A673 (cell line): ENCODE measurements around the gene ASPRV1. TPM values are rescaled to one million over a fixed set of nuclear protein-coding genes. Genes with fewer than 3 reads are reported as not detected.

ENCODE experiments used
- BruUV-seq: library from RNA; stranded (reverse); fragments of 400-500 nt; replicated peaks from 2 replicates; lab custom pipeline; 2021; lab: Mats Ljungman, UMichigan
- CTCF ChIA-PET: fragments of 300-600 bp; sonication (Branson Sonifier 250); formaldehyde crosslinking; loops from one replicate; lab custom pipeline; 2022; ENCODE audit warnings: antibody characterized with exemption; lab: Charles Lee
- POLR2A ChIA-PET: fragments of 300-600 bp; sonication (Branson Sonifier 250); formaldehyde crosslinking; loops from one replicate; lab custom pipeline; 2022; ENCODE audit warnings: antibody characterized with exemption; ENCODE audit not compliant: low non-redundant PET; lab: Charles Lee
- DNase-seq: peaks from one replicate; pipeline ENCODE4 v3.0.0-alpha.2; 2015; ENCODE audit warnings: low spot score
- H3K27ac ChIP-seq: fragments of 200-600 bp; sonication (generic); 2 replicates; pipeline ENCODE4 v1.5.1; 2016; ENCODE audit warnings: mixed run types, low read depth, mild to moderate bottlenecking, mixed read lengths, antibody characterized with exemption, low read length; ENCODE audit not compliant: poor library complexity, severe bottlenecking
- H3K27me3 ChIP-seq: fragments of 200-600 bp; sonication (generic); replicated peaks from 2 replicates; pipeline ENCODE4 v1.6.1; 2017; ENCODE audit warnings: mixed run types, low read depth, mild to moderate bottlenecking, mixed read lengths, antibody characterized with exemption, low read length; ENCODE audit not compliant: insufficient read depth, poor library complexity
- H3K36me3 ChIP-seq: fragments of 200-600 bp; sonication (generic); 2 replicates; pipeline ENCODE4 v1.6.1; 2016; ENCODE audit warnings: mixed run types, mild to moderate bottlenecking, mixed read lengths, antibody characterized with exemption, low read length; ENCODE audit not compliant: insufficient read depth, poor library complexity, severe bottlenecking
- H3K4me1 ChIP-seq: fragments of 200-600 bp; sonication (generic); 2 replicates; pipeline ENCODE4 v1.6.1; 2017; ENCODE audit warnings: mixed run types, mild to moderate bottlenecking, mixed read lengths, antibody characterized with exemption, low read length; ENCODE audit not compliant: insufficient read depth, poor library complexity, severe bottlenecking
- H3K4me3 ChIP-seq: fragments of 200-600 bp; sonication (generic); 2 replicates; pipeline ENCODE4 v1.5.1; 2016; ENCODE audit warnings: low read depth, mixed run types, mild to moderate bottlenecking, mixed read lengths, low read length; ENCODE audit not compliant: poor library complexity, severe bottlenecking
- H3K9me3 ChIP-seq: fragments of 200-600 bp; sonication (generic); 2 replicates; pipeline ENCODE4 v1.6.1; 2016; ENCODE audit warnings: mixed run types, low read depth, mild to moderate bottlenecking, mixed read lengths, antibody characterized with exemption, low read length; ENCODE audit not compliant: poor library complexity, severe bottlenecking
- CTCF ChIP-seq: fragments of 300-800, 200-600 bp; sonication (generic); conservative IDR thresholded peaks from 2 replicates; pipeline ENCODE4 v1.5.1; 2017; ENCODE audit warnings: low read depth, mild to moderate bottlenecking, antibody characterized with exemption, low read length, moderate library complexity, mixed read lengths
- EZH2 ChIP-seq: fragments of 200-600 bp; sonication (generic); IDR thresholded peaks from 2 replicates; pipeline ENCODE4 v1.6.1; 2017; ENCODE audit warnings: borderline replicate concordance, low read depth, mild to moderate bottlenecking, mixed read lengths, antibody characterized with exemption, low read length; ENCODE audit not compliant: poor library complexity, severe bottlenecking
- intact Hi-C: fragments of 100-400 bp; cut with micrococcal nuclease; formaldehyde crosslinking; loops from one replicate; pipeline ENCODE4 v1.10.0; 2022; ENCODE audit not compliant: unreplicated experiment
- total RNA-seq: library from RNA; stranded (reverse); gene quantifications from 2 replicates; pipeline ENCODE4 v1.2.3, GENCODE V29; 2021

Gene ASPRV1
- total RNA-seq, 1 experiment from 2014 or later = 0.73 TPM

GRCh38 chr2:69946351-69947324 is 14.8 kb downstream of the ASPRV1 start:
- Histone ChIP-seq H3K27me3 (no peaks in the 10 kb centered on the region), H3K4me3 (no peak overlapping the region), H3K27ac (no peak overlapping the region), H3K9me3 (no peaks in the 10 kb centered on the region), H3K36me3 (no peaks in the 10 kb centered on the region), H3K4me1 (no peaks in the 10 kb centered on the region)
- POLR2A ChIA-PET = no interaction called here
- CTCF ChIA-PET = no interaction called here
- intact Hi-C loops = no loop called here
- no peak for DNase-seq
- no TSS peak for BruUV-seq
- no peak for TF ChIP-seq EZH2
- no peak for TF ChIP-seq CTCF

GRCh38 chr2:69945941-69946340 is 15.5 kb downstream of the ASPRV1 start:
- POLR2A ChIA-PET = no interaction called here
- no TSS peak for BruUV-seq
- TF ChIP-seq CTCF (no peak), EZH2 (no peak)
- no peaks in the 10 kb centered on the region for H3K4me1 ChIP-seq
- no peaks in the 10 kb centered on the region for H3K9me3 ChIP-seq
- no peak overlapping the region for H3K4me3 ChIP-seq
- DNase-seq = no peak
- intact Hi-C loops = no loop called here
- CTCF ChIA-PET = no interaction called here
- no peaks in the 10 kb centered on the region for H3K27me3 ChIP-seq
- H3K36me3 ChIP-seq = no peaks in the 10 kb centered on the region
- no peak overlapping the region for H3K27ac ChIP-seq

GRCh38 chr2:69945441-69945840 is 16.0 kb downstream of the ASPRV1 start:
- no peak for DNase-seq
- ChIA-PET CTCF (no interaction called here), POLR2A (no interaction called here)
- no TSS peak for BruUV-seq
- TF ChIP-seq EZH2 (no peak), CTCF (no peak)
- no peak overlapping the region for H3K4me3 ChIP-seq
- H3K9me3 ChIP-seq = no peaks in the 10 kb centered on the region
- intact Hi-C loops = no loop called here
- H3K27ac ChIP-seq = no peak overlapping the region
- no peaks in the 10 kb centered on the region for H3K27me3 ChIP-seq
- no peaks in the 10 kb centered on the region for H3K4me1 ChIP-seq
- no peaks in the 10 kb centered on the region for H3K36me3 ChIP-seq
